ENCODE data around the gene BBX.
A peak's percentile ranks its signal among the peaks of the same experiment; 100 is the strongest.
"Not testable (repeated sequence)": the region's sequence is repeated elsewhere in the genome, so short reads cannot be mapped to it uniquely, and the experiment has no call there.

BBX gene

GRCh38 chr3:107524326-107524840 lies 1.6 kb downstream of the BBX start:
- Mint-ChIP-seq H3K4me1 (peaks cover 50% of the 10 kb centered on the region), H3K4me3 (peak overlapping the region; percentile 97), H3K36me3 (peaks cover 3% of the 10 kb centered on the region), H3K9me3 (no peaks in the 10 kb centered on the region), H3K27me3 (no peaks in the 10 kb centered on the region), H3K27ac (peak overlapping the region; percentile 97)

GRCh38 chr3:107524841-107525643 lies 2.3 kb downstream of the BBX start:
- peak overlapping the region; percentile 93 for H3K27ac Mint-ChIP-seq
- H3K36me3 Mint-ChIP-seq = peaks cover 4% of the 10 kb centered on the region
- no peaks in the 10 kb centered on the region for H3K27me3 Mint-ChIP-seq
- peak overlapping the region; percentile 97 for H3K4me3 Mint-ChIP-seq
- peaks cover 56% of the 10 kb centered on the region for H3K4me1 Mint-ChIP-seq
- no peaks in the 10 kb centered on the region for H3K9me3 Mint-ChIP-seq

GRCh38 chr3:107525644-107526305 lies 3.0 kb downstream of the BBX start:
- Mint-ChIP-seq H3K27me3 (no peaks in the 10 kb centered on the region), H3K4me3 (peak overlapping the region; percentile 90), H3K36me3 (peaks cover 4% of the 10 kb centered on the region), H3K4me1 (peaks cover 59% of the 10 kb centered on the region), H3K9me3 (no peaks in the 10 kb centered on the region), H3K27ac (peak overlapping the region; percentile 93)

DNA sequence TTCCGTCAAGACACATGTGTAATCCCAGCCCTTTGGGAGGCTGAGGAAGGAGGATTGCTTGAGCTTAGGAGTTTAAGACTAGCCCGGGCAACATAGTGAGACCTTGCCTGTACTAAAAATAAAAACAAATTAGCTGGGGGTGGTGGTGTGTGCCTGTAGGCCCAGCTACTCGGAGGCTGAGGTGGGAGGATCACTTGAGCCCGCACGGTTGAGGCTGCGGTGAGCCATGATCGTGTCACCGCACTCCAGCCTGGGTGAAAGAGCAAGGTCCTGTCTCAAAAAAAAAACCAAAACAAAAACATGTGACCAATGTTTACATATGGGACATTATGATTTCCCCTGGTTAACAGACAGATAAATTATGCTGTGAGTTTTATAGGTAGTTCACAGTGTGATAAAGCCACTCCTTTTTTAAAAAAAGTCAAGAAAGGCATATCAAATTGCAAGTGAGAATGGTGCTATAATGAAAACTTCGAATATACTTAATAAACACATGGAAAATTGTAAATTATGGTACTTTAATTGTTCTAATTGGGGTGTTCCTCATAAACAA lies 9.2 kb downstream of the BBX start:
- Mint-ChIP-seq H3K27me3 (no peaks in the 10 kb centered on the region), H3K27ac (peak overlapping the region; percentile 4), H3K4me1 (peaks cover 62% of the 10 kb centered on the region), H3K36me3 (peaks cover 10% of the 10 kb centered on the region), H3K4me3 (no peak overlapping the region), H3K9me3 (no peaks in the 10 kb centered on the region)

- Mint-ChIP-seq H3K36me3 (peaks cover 2% of the 10 kb centered on the region), H3K4me3 (no peak overlapping the region), H3K27me3 (no peaks in the 10 kb centered on the region), H3K4me1 (peaks cover 51% of the 10 kb centered on the region), H3K9me3 (no peaks in the 10 kb centered on the region), H3K27ac (no peak overlapping the region)
These were observed 18.1 kb downstream of the BBX start for GRCh38 chr3:107540857-107541256.

DNA sequence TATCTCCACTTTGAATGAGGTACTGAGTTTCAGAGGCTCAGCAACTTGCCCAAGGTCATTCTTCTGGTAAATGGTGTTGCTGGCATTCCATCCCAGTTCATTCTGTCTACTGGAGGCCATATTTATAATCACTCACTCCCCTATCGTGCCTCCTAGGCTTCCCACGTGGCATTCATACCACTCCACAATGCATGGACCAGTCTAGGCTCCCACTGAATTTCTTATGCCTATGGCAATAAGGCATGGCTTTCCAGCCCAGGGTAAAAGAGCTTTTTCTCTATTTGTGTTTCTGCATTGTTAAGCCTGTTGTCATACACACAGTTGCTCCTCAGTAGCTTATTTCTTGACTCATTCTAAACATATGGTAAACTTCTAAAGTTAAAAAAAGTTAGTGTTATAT lies 19.9 kb downstream of the BBX start:
- Mint-ChIP-seq H3K36me3 (peaks cover 3% of the 10 kb centered on the region), H3K9me3 (no peaks in the 10 kb centered on the region), H3K4me3 (no peak overlapping the region), H3K4me1 (peaks cover 55% of the 10 kb centered on the region), H3K27ac (no peak overlapping the region), H3K27me3 (no peaks in the 10 kb centered on the region)

- no peaks in the 10 kb centered on the region for H3K27me3 Mint-ChIP-seq
These were observed 20.9 kb downstream of the BBX start for GRCh38 chr3:107543666-107544065.

DNA sequence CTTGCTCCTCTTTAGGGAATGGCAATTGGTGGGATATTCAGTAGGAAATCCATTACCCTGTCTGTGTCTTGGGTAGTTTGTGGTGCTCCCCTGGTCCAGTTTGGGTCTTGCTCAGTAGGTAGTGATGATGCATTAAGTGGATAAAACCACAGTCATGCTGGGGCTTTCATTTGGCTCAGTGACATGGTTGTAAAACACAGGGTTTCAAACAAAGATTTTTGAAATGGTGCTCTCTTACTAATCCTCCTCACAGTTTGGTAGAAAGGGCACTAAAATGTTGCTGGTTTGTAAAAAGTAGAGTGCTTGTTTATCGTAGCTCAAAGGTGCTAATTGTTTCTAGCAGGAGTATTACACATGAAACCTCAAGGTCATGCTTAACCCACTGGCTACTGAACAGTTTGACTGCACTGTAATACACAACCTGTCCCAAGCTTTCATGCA lies 22.9 kb downstream of the BBX start:
- Mint-ChIP-seq H3K4me1 (peaks cover 56% of the 10 kb centered on the region), H3K4me3 (no peak overlapping the region), H3K9me3 (no peaks in the 10 kb centered on the region)

More at GRCh38 chr3:107543666-107544065, 20.9 kb downstream of the BBX start:
- H3K4me1 Mint-ChIP-seq = peaks cover 55% of the 10 kb centered on the region
- H3K4me3 Mint-ChIP-seq = no peak overlapping the region
- no peak overlapping the region for H3K27ac Mint-ChIP-seq
- peaks cover 7% of the 10 kb centered on the region for H3K36me3 Mint-ChIP-seq
- H3K9me3 Mint-ChIP-seq = no peaks in the 10 kb centered on the region

DNA sequence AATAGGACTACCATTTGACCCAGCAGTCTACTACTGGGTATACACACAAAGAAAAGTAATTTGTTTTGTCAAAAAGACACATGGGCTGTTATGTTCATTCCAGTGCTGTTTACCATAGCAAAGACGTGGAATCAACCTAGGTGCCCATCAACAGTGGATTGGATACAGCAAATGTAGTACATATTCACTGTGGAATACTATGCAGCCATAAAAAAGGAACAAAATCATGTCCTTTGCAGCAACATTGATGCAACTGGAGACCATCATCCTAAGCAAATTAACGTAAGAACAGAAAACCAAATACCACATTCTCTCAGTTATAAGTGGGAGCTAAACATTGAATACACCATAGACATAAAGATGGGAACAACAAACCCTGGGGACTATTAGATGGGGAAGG lies 25.8 kb downstream of the BBX start:
- Mint-ChIP-seq H3K4me1 (peaks cover 61% of the 10 kb centered on the region), H3K9me3 (no peaks in the 10 kb centered on the region), H3K27ac (no peak overlapping the region), H3K4me3 (no peak overlapping the region), H3K36me3 (peaks cover 17% of the 10 kb centered on the region), H3K27me3 (no peaks in the 10 kb centered on the region)

More for the DNA sequence above, 22.9 kb downstream of the BBX start:
- no peak overlapping the region for H3K27ac Mint-ChIP-seq
- H3K27me3 Mint-ChIP-seq = no peaks in the 10 kb centered on the region
- H3K36me3 Mint-ChIP-seq = peaks cover 15% of the 10 kb centered on the region

DNA sequence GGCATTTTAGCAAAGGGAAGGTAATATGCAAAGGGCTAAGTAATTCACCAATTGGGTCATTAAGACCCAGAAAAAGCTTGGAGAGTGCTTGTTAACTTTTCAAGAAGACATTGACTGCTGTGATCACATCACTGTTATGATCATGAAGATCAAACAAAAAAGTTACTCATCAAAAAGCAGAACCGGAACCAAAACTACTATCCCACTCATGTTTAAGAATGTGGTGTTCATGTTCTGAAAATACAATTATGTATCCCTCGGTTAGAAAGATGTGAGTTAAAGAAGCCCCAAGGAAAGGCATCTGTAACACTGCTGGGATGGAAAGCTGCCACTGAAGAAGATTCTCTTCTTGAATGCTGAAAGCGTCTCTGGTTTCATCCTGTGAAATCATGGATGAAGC lies 32.6 kb downstream of the BBX start:
- H3K9me3 Mint-ChIP-seq = no peaks in the 10 kb centered on the region
- peaks cover 74% of the 10 kb centered on the region for H3K4me1 Mint-ChIP-seq
- H3K27ac Mint-ChIP-seq = no peak overlapping the region
- H3K36me3 Mint-ChIP-seq = peaks cover 5% of the 10 kb centered on the region
- H3K27me3 Mint-ChIP-seq = no peaks in the 10 kb centered on the region
- no peak overlapping the region for H3K4me3 Mint-ChIP-seq

DNA sequence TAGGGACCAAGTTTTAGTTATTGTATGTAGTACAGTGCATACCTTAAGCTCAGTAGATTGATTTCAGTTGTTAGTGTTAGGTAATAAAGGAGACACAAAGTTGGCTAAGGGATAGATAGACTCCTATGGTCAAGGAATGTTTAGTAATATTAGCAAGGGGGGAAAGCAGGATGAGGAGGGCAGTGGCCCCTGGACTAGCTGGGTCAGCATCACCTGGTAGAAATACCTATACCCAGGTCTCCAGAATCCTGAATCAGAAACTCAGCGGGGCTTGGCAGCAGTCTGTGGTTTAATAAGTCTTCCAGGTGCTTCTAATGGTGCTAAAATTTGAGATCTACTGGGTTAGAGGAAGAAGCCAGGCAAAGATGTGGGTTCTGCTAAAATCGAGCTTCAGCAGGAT lies 35.0 kb downstream of the BBX start:
- Mint-ChIP-seq H3K4me1 (peaks cover 75% of the 10 kb centered on the region), H3K9me3 (no peaks in the 10 kb centered on the region), H3K36me3 (peaks cover 2% of the 10 kb centered on the region), H3K27ac (no peak overlapping the region), H3K4me3 (no peak overlapping the region), H3K27me3 (no peaks in the 10 kb centered on the region)

GRCh38 chr3:107560166-107560565 lies 37.4 kb downstream of the BBX start:
- peak overlapping the region; percentile 37 for H3K27ac Mint-ChIP-seq
- H3K27me3 Mint-ChIP-seq = no peaks in the 10 kb centered on the region
- no peak overlapping the region for H3K4me3 Mint-ChIP-seq
- no peaks in the 10 kb centered on the region for H3K9me3 Mint-ChIP-seq
- no peaks in the 10 kb centered on the region for H3K36me3 Mint-ChIP-seq
- H3K4me1 Mint-ChIP-seq = peaks cover 77% of the 10 kb centered on the region

DNA sequence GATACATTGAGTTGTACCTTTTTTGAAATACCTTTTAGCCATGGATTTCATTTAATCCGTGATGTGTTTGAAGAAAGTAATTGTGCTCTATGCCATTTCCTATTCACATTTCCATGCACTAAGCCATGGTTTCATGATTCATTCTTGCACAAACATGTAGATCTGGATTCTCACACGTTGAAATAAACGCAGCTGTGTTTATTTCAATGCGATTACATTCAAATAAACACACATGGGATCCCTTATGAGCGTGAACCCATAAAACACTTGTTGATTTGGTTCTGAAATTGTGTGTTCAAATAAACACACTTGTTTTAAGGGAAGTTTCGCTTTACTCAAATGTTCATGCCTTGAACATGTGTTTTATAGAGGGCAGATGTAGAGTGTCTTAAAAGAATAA lies 39.2 kb downstream of the BBX start:
- no peaks in the 10 kb centered on the region for H3K9me3 Mint-ChIP-seq
- H3K4me3 Mint-ChIP-seq = no peak overlapping the region
- no peaks in the 10 kb centered on the region for H3K27me3 Mint-ChIP-seq
- no peaks in the 10 kb centered on the region for H3K36me3 Mint-ChIP-seq
- peaks cover 76% of the 10 kb centered on the region for H3K4me1 Mint-ChIP-seq
- no peak overlapping the region for H3K27ac Mint-ChIP-seq

GRCh38 chr3:107562969-107563529 lies 40.3 kb downstream of the BBX start:
- H3K27ac Mint-ChIP-seq = no peak overlapping the region
- peaks cover 77% of the 10 kb centered on the region for H3K4me1 Mint-ChIP-seq
- no peaks in the 10 kb centered on the region for H3K9me3 Mint-ChIP-seq

GRCh38 chr3:107565244-107565643 lies 42.5 kb downstream of the BBX start:
- H3K36me3 Mint-ChIP-seq, H3K4me3 Mint-ChIP-seq, H3K27me3 Mint-ChIP-seq, H3K9me3 Mint-ChIP-seq, H3K27ac Mint-ChIP-seq: not testable (repeated sequence)
- peaks cover 74% of the 10 kb centered on the region for H3K4me1 Mint-ChIP-seq

More at GRCh38 chr3:107562969-107563529, 40.3 kb downstream of the BBX start:
- Mint-ChIP-seq H3K27me3 (no peaks in the 10 kb centered on the region), H3K4me3 (no peak overlapping the region), H3K36me3 (no peaks in the 10 kb centered on the region)

DNA sequence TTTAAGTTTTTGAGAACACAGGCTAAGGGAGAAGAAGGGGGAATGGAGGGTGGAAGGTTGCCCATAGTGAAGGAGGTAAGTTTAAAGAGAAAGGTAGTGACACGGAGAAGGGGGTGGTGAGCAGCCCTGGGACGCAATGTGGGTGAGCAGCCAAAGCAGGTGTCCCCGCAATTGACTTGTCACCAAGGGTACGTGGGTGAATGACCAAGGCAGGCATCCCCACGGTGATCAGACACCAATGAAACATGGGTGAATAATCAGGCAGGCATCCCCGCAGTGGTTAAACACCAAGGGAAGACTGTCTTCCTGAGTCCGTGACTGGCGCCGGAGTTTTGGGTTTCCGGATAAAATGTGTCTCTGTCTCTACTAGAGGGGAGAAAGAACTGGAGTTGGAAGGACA lies 48.3 kb downstream of the BBX start:
- H3K27me3 Mint-ChIP-seq, H3K9me3 Mint-ChIP-seq, H3K27ac Mint-ChIP-seq, H3K36me3 Mint-ChIP-seq, H3K4me3 Mint-ChIP-seq: not testable (repeated sequence)
- H3K4me1 Mint-ChIP-seq = peaks cover 48% of the 10 kb centered on the region
